Breast epithelium (tissue), 4 donors: ENCODE results near the gene SIVA1. TPM values are rescaled to one million over a fixed set of nuclear protein-coding genes. Genes with fewer than 3 reads are reported as not detected.

Source experiments
- DNase-seq, 2 donors: peaks; one replicate each; pipeline ENCODE4 v3.0.0-alpha.2; 2019; ENCODE audit warnings: low spot score in 2 of 2
- H3K27ac ChIP-seq, 2 donors: fragments of 200-600 bp; sonication (generic) in 1 of 2; one replicate each; pipeline ENCODE4 v1.5.1; 2016 to 2019; ENCODE audit warnings: mild to moderate bottlenecking in 1 of 2
- H3K27me3 ChIP-seq, 2 donors: fragments of 200-600 bp; sonication (generic) in 1 of 2; one replicate each; pipeline versions ENCODE4 v1.5.1 to v1.6.0; 2017 to 2019; ENCODE audit warnings: control low read depth in 1 of 2, mild to moderate bottlenecking in 1 of 2
- H3K36me3 ChIP-seq: fragments of 200-600 bp; one replicate; pipeline ENCODE4 v1.5.1; 2019
- H3K4me1 ChIP-seq, 2 donors: fragments of 200-600 bp; sonication (generic); one replicate each; pipeline ENCODE4 v1.5.1; 2016 to 2019; ENCODE audit warnings: control low read depth in 1 of 2
- H3K4me3 ChIP-seq, 3 donors: fragments of 200-600 bp; sonication (generic); 1 replicate in 2 of 3; 2 replicates in 1 of 3; pipeline ENCODE4 v1.5.1; 2016 to 2019; ENCODE audit warnings: mild to moderate bottlenecking in 3 of 3, moderate library complexity in 2 of 3
- H3K9me3 ChIP-seq, 2 donors: fragments of 200-600 bp; sonication (generic) in 1 of 2; one replicate each; pipeline ENCODE4 v1.5.1; 2016 to 2019; ENCODE audit warnings: control low read depth in 1 of 2
- CTCF ChIP-seq, 3 donors: fragments of 450-650 bp; IDR thresholded peaks; one replicate each; pipeline ENCODE4 v1.5.1; 2016 to 2017; ENCODE audit warnings: antibody characterized with exemption in 3 of 3, mild to moderate bottlenecking in 3 of 3, moderate library complexity in 3 of 3
- POLR2A ChIP-seq: fragments of 450-650 bp; IDR thresholded peaks from one replicate; pipeline ENCODE4 v1.6.1; 2016; ENCODE audit warnings: antibody characterized with exemption, mild to moderate bottlenecking, moderate library complexity
- POLR2AphosphoS5 ChIP-seq, 3 donors: sonication (generic); formaldehyde crosslinking; IDR thresholded peaks; one replicate each; pipeline ENCODE4 v1.6.1; 2017; ENCODE audit warnings: antibody characterized with exemption in 3 of 3
- intact Hi-C: fragments of 100-400 bp; cut with DNase I; formaldehyde crosslinking; loops from one replicate; pipeline ENCODE4 v1.15.1; 2023; ENCODE audit warnings: low total_unique reads
- total RNA-seq, 3 donors: library from RNA; depleted of rRNA; stranded (reverse); fragments of >200 nt; gene quantifications; one replicate each; pipeline ENCODE4 v1.1.0, GENCODE V29; 2016

The SIVA1 gene
- total RNA-seq, 3 donors from 2014 or later: 181 to 225 (median 223) TPM

DNA sequence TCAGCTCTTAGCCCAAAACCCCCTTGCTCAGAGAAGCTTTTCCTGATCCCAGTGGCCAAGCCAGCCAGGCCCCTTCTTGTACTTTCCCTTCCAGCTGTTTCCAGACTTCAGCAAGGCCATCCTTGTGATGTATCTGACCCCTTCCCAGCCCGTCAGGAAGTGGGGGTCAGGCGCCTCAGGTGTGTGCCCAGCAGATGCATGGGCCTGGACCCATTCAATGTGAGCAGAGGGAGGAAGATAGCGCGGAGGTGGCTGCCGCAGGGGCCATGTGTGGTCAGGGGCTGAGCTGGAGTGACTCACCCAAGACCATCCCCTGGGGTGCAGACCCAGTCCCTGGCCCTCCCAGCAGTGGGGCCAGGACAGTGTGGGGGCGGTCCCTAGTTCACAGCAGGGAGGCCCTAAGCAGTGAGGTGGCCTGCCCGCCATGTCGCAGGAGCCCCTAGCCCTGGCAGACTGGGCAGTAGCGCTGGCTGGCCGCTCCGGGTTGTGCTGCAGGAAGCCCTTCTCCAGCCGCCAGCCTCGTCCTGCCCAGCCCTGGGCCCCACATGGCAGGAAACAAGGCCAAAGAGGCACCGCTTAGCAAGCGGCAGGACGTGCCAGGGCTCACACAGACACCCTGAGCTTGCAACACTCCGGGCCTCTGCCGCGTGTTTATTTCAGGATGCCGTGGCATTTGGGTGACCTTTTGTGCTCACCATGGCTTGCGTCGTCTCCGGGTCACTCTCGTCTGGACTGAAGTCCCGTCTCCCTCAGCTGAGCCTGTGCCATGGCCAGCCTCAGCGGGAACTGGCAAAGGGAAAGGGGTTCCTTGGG is 16.9 kb upstream of the SIVA1 start:
- DNase-seq: peak in 1 of 2 donors; percentile 56

GRCh38 chr14:104738375-104739019 is 14.4 kb upstream of the SIVA1 start:
- intact Hi-C loops: no loop called here
- no peak overlapping the region for H3K27ac ChIP-seq
- no peaks in the 10 kb centered on the region for H3K4me1 ChIP-seq
- no peaks in the 10 kb centered on the region for H3K9me3 ChIP-seq
- no peaks in the 10 kb centered on the region for H3K36me3 ChIP-seq
- no peak overlapping the region for H3K4me3 ChIP-seq
- no peak for DNase-seq
- no peak for TF ChIP-seq POLR2AphosphoS5 (IDR thresholded peaks at IDR 0.05)
- TF ChIP-seq POLR2A: no peak
- no peak for TF ChIP-seq CTCF (IDR thresholded peaks at IDR 0.05)
- H3K27me3 ChIP-seq: no peaks in the 10 kb centered on the region

More for the DNA sequence above, 16.9 kb upstream of the SIVA1 start:
- Histone ChIP-seq H3K27ac (peak overlapping the region; percentile 51 to 90), H3K9me3 (no peaks in the 10 kb centered on the region), H3K36me3 (no peaks in the 10 kb centered on the region), H3K4me1 (no peaks in the 10 kb centered on the region), H3K4me3 (no peak overlapping the region), H3K27me3 (no peaks in the 10 kb centered on the region)
- intact Hi-C loops: no loop called here
- peak; percentile 20 to 81 (median 80) for TF ChIP-seq POLR2AphosphoS5 (IDR thresholded peaks at IDR 0.05)
- no peak for TF ChIP-seq POLR2A

GRCh38 chr14:104739026-104739425 is 13.9 kb upstream of the SIVA1 start:
- Histone ChIP-seq H3K27me3 (no peaks in the 10 kb centered on the region), H3K27ac (no peak overlapping the region), H3K4me3 (no peak overlapping the region), H3K4me1 (no peaks in the 10 kb centered on the region), H3K9me3 (no peaks in the 10 kb centered on the region), H3K36me3 (no peaks in the 10 kb centered on the region)
- DNase-seq: no peak
- TF ChIP-seq POLR2AphosphoS5 (IDR thresholded peaks at IDR 0.05): no peak
- no peak for TF ChIP-seq CTCF (IDR thresholded peaks at IDR 0.05)
- no peak for TF ChIP-seq POLR2A
- intact Hi-C loops: no loop called here

DNA sequence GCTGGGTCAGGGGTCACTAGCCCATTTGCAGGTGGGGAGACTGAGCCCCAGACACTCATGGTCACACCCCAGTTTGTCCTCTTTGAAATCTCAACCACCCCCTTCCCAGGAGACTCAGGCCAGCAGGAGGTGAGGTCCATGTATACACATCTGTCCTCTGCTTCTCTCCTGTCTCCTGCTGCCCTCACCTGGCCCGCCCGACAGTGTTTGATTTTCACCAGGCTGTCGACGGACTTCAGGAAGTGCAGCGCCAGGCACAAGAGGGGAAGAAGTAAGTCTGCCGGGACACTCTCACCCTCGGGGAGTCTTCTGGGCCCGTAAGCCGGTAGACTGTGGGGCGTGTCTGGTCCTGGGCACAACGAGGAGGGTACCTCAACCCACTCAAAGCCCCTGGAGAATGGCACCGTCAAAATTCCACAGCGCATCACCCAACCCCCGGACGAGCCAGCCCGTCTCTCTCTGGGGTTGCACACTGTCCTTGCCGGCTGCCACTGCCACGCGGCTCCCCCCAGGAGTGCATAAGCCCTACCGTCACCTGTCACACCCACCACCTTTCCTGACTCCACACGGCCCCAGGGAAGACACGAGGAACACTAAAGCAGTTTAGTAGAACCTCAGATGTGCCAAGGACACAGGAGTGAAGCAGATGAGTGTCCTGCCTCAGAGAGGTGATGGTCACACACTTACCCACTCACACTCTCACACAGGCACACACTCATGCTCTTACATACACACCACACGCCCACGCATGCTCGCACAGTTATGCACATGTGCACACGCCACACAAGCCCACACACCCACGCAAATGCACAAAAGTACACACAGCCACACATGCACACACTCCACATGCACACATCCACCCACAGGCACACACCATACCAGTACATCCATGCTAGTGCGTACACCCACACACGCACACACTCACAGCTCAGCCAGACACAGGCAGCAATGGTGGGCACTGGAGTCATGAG is 13.1 kb upstream of the SIVA1 start:
- Histone ChIP-seq H3K4me3 (no peak overlapping the region), H3K4me1 (no peaks in the 10 kb centered on the region), H3K27ac (no peak overlapping the region), H3K27me3 (no peaks in the 10 kb centered on the region), H3K36me3 (no peaks in the 10 kb centered on the region), H3K9me3 (no peaks in the 10 kb centered on the region)
- intact Hi-C loops: loop anchor here (2.0 kb wide), 1 partner anchor 53 kb away; no protein-coding TSS in a partner anchor
- TF ChIP-seq POLR2A (no peak), POLR2AphosphoS5 (IDR thresholded peaks at IDR 0.05) (no peak), CTCF (IDR thresholded peaks at IDR 0.05) (no peak)
- no peak for DNase-seq

GRCh38 chr14:104741108-104741802 is 11.7 kb upstream of the SIVA1 start:
- DNase-seq: no peak
- Histone ChIP-seq H3K36me3 (no peaks in the 10 kb centered on the region), H3K27me3 (no peaks in the 10 kb centered on the region), H3K27ac (no peak overlapping the region), H3K4me3 (no peak overlapping the region), H3K9me3 (no peaks in the 10 kb centered on the region), H3K4me1 (no peaks in the 10 kb centered on the region)
- no peak for TF ChIP-seq CTCF (IDR thresholded peaks at IDR 0.05)
- TF ChIP-seq POLR2AphosphoS5 (IDR thresholded peaks at IDR 0.05): no peak
- no peak for TF ChIP-seq POLR2A
- intact Hi-C loops: loop anchor here (2.0 kb wide), 1 partner anchor 54 kb away; no protein-coding TSS in a partner anchor
